HepG2 (cell line): ENCODE data around the gene SLIT1. TPM values are rescaled to one million over a fixed set of nuclear protein-coding genes. Genes with fewer than 3 reads are reported as not detected.

Source experiments
- ATAC-seq: fragments of 200-7000 bp; cut with Tn5 transposase; 3 replicates; pipeline ENCODE4 v1.9.1; 2020; ENCODE audit warnings: mild to moderate bottlenecking, moderate library complexity
- BruUV-seq: library from RNA; stranded (reverse); fragments of 400-500 nt; replicated peaks from 2 replicates; lab custom pipeline; 2021; lab: Mats Ljungman, UMichigan
- CTCF ChIA-PET: fragments of 300-600 bp; formaldehyde crosslinking; extraction: SDS; loops from one replicate; lab custom pipeline; 2021; ENCODE audit warnings: low total read pairs, inconsistent platforms, low intra/inter-chr PET ratio; lab: Yijun Ruan, JAX
- POLR2A ChIA-PET: fragments of 350-600 bp; sonication (Branson Sonifier 250); formaldehyde crosslinking; loops from one replicate; lab custom pipeline; 2020; ENCODE audit warnings: antibody characterized with exemption, inconsistent platforms; lab: Yijun Ruan, JAX
- DNase-seq: peaks from one replicate; pipeline ENCODE4 v3.0.0-alpha.2; 2015; ENCODE audit warnings: low spot score
- FAIRE-seq: peaks from 3 replicates; lab custom pipeline; 2011; peaks lifted over from hg19 to GRCh38; lab: Jason Lieb, UNC
- H2AFZ ChIP-seq: one replicate; pipeline ENCODE4 v1.6.1; 2011; ENCODE audit warnings: low read length, inconsistent platforms
- H3K27ac ChIP-seq: fragments of 300-600 bp; 3 replicates; pipeline ENCODE4 v1.8.0; 2011; ENCODE audit warnings: mixed run types, mild to moderate bottlenecking, mixed read lengths, low read length, inconsistent platforms; ENCODE audit not compliant: insufficient read depth; ENCODE audit errors: extremely low read length
- H3K27me3 ChIP-seq, 2 experiments: fragments of 200-600 bp in 1 of 2; 2 replicates in 1 of 2; 3 replicates in 1 of 2; pipeline versions ENCODE4 v1.6.0 to v1.8.0; 2011; ENCODE audit warnings: low read length in 2 of 2, mild to moderate bottlenecking in 2 of 2, moderate library complexity in 2 of 2, inconsistent platforms in 1 of 2; ENCODE audit not compliant: insufficient read depth in 2 of 2, control insufficient read depth in 1 of 2
- H3K36me3 ChIP-seq, 2 experiments: fragments of 200-600 bp in 1 of 2; replicated peaks in 1 of 2; 2 replicates in 1 of 2; 3 replicates in 1 of 2; pipeline versions ENCODE4 v1.5.1 to v1.8.0; 2011; ENCODE audit warnings: low read length in 2 of 2, inconsistent platforms in 1 of 2; ENCODE audit not compliant: insufficient read depth in 2 of 2, control insufficient read depth in 1 of 2
- H3K4me1 ChIP-seq: 2 replicates; pipeline ENCODE4 v1.5.1; 2012; ENCODE audit warnings: low read length, inconsistent platforms; ENCODE audit not compliant: insufficient read depth
- H3K4me2 ChIP-seq: 2 replicates; pipeline ENCODE4 v1.6.0; 2011; ENCODE audit warnings: low read depth, low read length, inconsistent platforms
- H3K4me3 ChIP-seq, 3 experiments: fragments of 200-600 bp in 1 of 3; sonication (generic), shearing (Covaris generic) in 1 of 3; replicated peaks in 1 of 3; 2 replicates each; pipeline ENCODE4 v1.5.1; 2011 to 2016; ENCODE audit warnings: low read length in 3 of 3, inconsistent platforms in 2 of 3, low read depth in 2 of 3, mild to moderate bottlenecking in 2 of 3, control low read depth in 1 of 3, mixed read lengths in 1 of 3; ENCODE audit not compliant: insufficient read depth in 1 of 3
- H3K79me2 ChIP-seq: one replicate; pipeline ENCODE4 v1.6.1; 2011; ENCODE audit warnings: low read length, inconsistent platforms; ENCODE audit not compliant: insufficient read depth
- H3K9ac ChIP-seq: 2 replicates; pipeline ENCODE4 v1.6.0; 2011; ENCODE audit warnings: mild to moderate bottlenecking, low read depth, low read length, inconsistent platforms; ENCODE audit not compliant: insufficient read depth
- H3K9me3 ChIP-seq: 2 replicates; pipeline ENCODE4 v1.5.1; 2012; ENCODE audit warnings: mild to moderate bottlenecking, low read length
- H4K20me1 ChIP-seq: 2 replicates; pipeline ENCODE4 v1.6.0; 2011; ENCODE audit warnings: inconsistent platforms, mild to moderate bottlenecking, low read length, moderate library complexity; ENCODE audit not compliant: insufficient read depth
- CTCF ChIP-seq: sonication (generic); formaldehyde crosslinking; IDR thresholded peaks from 2 replicates; pipeline ENCODE4 v1.5.0; 2020; ENCODE audit warnings: mild to moderate bottlenecking, missing genetic modification reagents, moderate library complexity
- PREB ChIP-seq: sonication (generic); formaldehyde crosslinking; IDR thresholded peaks from 2 replicates; pipeline ENCODE4 v1.4.0; 2020; ENCODE audit warnings: missing genetic modification reagents
- SKI ChIP-seq: fragments of 450-650 bp; IDR thresholded peaks from one replicate; pipeline ENCODE4 v1.6.1; 2018; ENCODE audit warnings: mild to moderate bottlenecking; ENCODE audit not compliant: partially characterized antibody
- SMARCC2 ChIP-seq: fragments of 450-650 bp; IDR thresholded peaks from 2 replicates; pipeline ENCODE4 v1.6.1; 2017; ENCODE audit warnings: antibody characterized with exemption, mild to moderate bottlenecking
- TCF7L2 ChIP-seq: IDR thresholded peaks from 2 replicates; pipeline ENCODE4 v1.6.1; 2011; ENCODE audit warnings: mild to moderate bottlenecking, low read depth, low read length, moderate library complexity
- ZHX1 ChIP-seq: sonication (generic); formaldehyde crosslinking; IDR thresholded peaks from 2 replicates; pipeline ENCODE4 v1.8.1; 2022; ENCODE audit warnings: low read depth, mild to moderate bottlenecking, missing genetic modification reagents
- ZNF207 ChIP-seq: fragments of 450-650 bp; IDR thresholded peaks from 2 replicates; pipeline ENCODE4 v1.6.1; 2016; ENCODE audit warnings: antibody characterized with exemption, borderline replicate concordance
- ZNF629 ChIP-seq: sonication (generic); formaldehyde crosslinking; conservative IDR thresholded peaks from 2 replicates; pipeline ENCODE4 v1.5.0; 2020; ENCODE audit warnings: missing genetic modification reagents
- ZSCAN5A ChIP-seq: sonication (generic); formaldehyde crosslinking; IDR thresholded peaks from 2 replicates; pipeline ENCODE4 v1.8.0; 2022; ENCODE audit warnings: mild to moderate bottlenecking, missing genetic modification reagents, borderline replicate concordance
- WGBS: methylation state at CpG from one replicate; pipeline ENCODE4 v1.1.6; 2017; ENCODE audit warnings: low lambda C conversion rate; 5-methylcytosine and 5-hydroxymethylcytosine counted together
- in situ Hi-C: cut with HindIII; loops from 2 replicates; pipeline ENCODE4 v1.10.0; 2017; ENCODE audit warnings: low pct_unique_long_range_greater_than_20kb; ENCODE audit not compliant: extremely low pct_ligation_motif_present
- intact Hi-C: fragments of 100-400 bp; cut with micrococcal nuclease; formaldehyde crosslinking; loops from one replicate; pipeline ENCODE4 v1.10.0; 2022; ENCODE audit not compliant: unreplicated experiment
- polyA plus RNA-seq, 8 experiments: library from polyadenylated mRNA; depleted of rRNA in 3 of 8; stranded (reverse) in 7 of 8; unstranded in 1 of 8; fragments of >200 nt; fragmentation: Illumina TruSeq in 4 of 8; extraction: Trizol in 4 of 8; gene quantifications; 2 replicates each; pipeline versions ENCODE4 v1.2.1 to v1.2.3, GENCODE V29; 2011 to 2016; ENCODE audit warnings: low read depth in 4 of 8, missing spikeins in 1 of 8, mixed read lengths in 1 of 8; ENCODE audit not compliant: insufficient read depth in 1 of 8
- total RNA-seq, 5 experiments: library from RNA; depleted of rRNA; stranded (reverse); fragments of >200 nt; fragmentation: Illumina TruSeq; extraction: Trizol; gene quantifications; 2 replicates each; pipeline ENCODE4 v1.2.3, GENCODE V29; 2016; ENCODE audit warnings: low read depth in 1 of 5

Gene SLIT1
- total and polyA plus RNA-seq, 2 of the 13 experiments (the other 11 are each of a cell fraction or from before 2014, with no cell fraction given), result 0.09 to 0.33 TPM

DNA sequence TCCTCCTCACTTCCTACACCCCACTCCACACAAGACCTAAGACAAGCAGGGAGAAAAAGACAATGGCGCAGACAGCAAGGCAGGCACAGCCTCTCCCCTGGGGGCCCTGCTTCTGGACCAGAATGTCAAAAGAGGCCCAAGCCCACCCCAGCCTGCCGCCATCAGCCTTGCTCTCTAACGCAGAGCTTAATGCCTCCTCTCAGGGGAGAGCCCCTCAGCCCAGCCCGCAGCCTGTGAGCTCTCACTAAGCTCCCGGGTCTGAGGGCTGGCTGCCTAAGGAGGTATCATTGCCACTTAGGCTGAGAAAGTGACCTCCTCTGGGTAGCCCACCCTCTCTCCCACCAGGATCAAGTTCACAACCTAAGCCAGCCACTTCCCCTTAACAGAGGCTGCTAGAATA, 16.7 kb downstream of the SLIT1 start (continued):
- no peak for TF ChIP-seq ZHX1
- TF ChIP-seq CTCF (CRISPR knock-in tag), result no peak
- TF ChIP-seq PREB, result no peak
- TF ChIP-seq TCF7L2, result no peak
- TF ChIP-seq SMARCC2, result no peak
- TF ChIP-seq ZNF207, result no peak
- TF ChIP-seq SKI, result no peak

DNA sequence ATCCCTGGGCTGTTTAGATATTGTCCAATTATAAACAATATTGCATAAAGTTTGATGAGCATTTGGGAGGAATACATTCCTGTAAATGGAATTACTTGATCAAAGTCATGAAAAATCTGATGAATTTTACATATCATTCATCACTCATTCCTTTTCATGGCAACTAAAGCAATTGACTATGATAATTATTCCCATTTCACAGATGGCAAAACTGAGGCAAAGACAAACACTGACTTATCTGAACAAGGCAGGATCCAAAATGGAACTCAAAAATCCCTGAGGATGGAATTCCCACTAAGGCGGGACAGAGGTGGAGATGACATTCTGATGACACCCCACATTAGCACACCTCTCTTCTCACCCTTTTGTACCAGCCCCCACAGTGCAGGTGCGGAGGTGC, 17.1 kb downstream of the SLIT1 start:
- DNase-seq (no peak), ATAC-seq (no peak), FAIRE-seq (no peak)
- peaks cover 49% of the 10 kb centered on the region; the same call in 1 of the 2 replicates for H3K4me1 ChIP-seq
- ChIA-PET POLR2A (no interaction called here), CTCF (no interaction called here)
- H3K9me3 ChIP-seq, result no peaks in the 10 kb centered on the region
- no peak overlapping the region for H3K9ac ChIP-seq
- in situ Hi-C loops, result no loop called here
- H3K36me3 ChIP-seq, result no peaks in the 10 kb centered on the region
- no peaks in the 10 kb centered on the region for H4K20me1 ChIP-seq
- no peak overlapping the region for H3K4me3 ChIP-seq
- no peak overlapping the region for H3K27ac ChIP-seq
- intact Hi-C loops, result no loop called here
- H2AFZ ChIP-seq, result no peak overlapping the region
- WGBS, result 45% methylated on average over 2 of the region's 2 CpGs
- no peak overlapping the region for H3K4me2 ChIP-seq
- no TSS peak for BruUV-seq
- H3K27me3 ChIP-seq, result peaks cover 9 to 76% of the 10 kb centered on the region in 2 experiments; a peak in 4 of 5 replicates
- H3K79me2 ChIP-seq, result no peaks in the 10 kb centered on the region
- TF ChIP-seq ZNF629 (CRISPR knock-in tag) (peak; percentile 81), ZSCAN5A (CRISPR knock-in tag) (no peak)
